GM06990 (cell line): Measurements from ENCODE around the gene KCNS3.

ENCODE experiments used
- DNase-seq: peaks from one replicate; pipeline ENCODE4 v3.0.0-alpha.2; 2011; ENCODE audit not compliant: insufficient read length; ENCODE audit errors: extremely low read depth
- H3K27me3 ChIP-seq: replicated peaks from 2 replicates; pipeline ENCODE4 v1.6.0; 2011; ENCODE audit warnings: low read length; ENCODE audit not compliant: control insufficient read depth, insufficient read depth
- H3K36me3 ChIP-seq: 2 replicates; pipeline ENCODE4 v1.5.1; 2011; ENCODE audit warnings: low read length; ENCODE audit not compliant: control insufficient read depth, insufficient read depth
- H3K4me3 ChIP-seq: replicated peaks from 2 replicates; pipeline ENCODE4 v1.5.1; 2011; ENCODE audit warnings: low read depth, mild to moderate bottlenecking, control low read depth, low read length
- CTCF ChIP-seq: IDR thresholded peaks from 2 replicates; pipeline ENCODE4 v1.5.1; 2011; ENCODE audit warnings: low read length, control low read depth, mild to moderate bottlenecking, inconsistent platforms; ENCODE audit not compliant: insufficient read depth, poor library complexity, severe bottlenecking

KCNS3 gene

DNA sequence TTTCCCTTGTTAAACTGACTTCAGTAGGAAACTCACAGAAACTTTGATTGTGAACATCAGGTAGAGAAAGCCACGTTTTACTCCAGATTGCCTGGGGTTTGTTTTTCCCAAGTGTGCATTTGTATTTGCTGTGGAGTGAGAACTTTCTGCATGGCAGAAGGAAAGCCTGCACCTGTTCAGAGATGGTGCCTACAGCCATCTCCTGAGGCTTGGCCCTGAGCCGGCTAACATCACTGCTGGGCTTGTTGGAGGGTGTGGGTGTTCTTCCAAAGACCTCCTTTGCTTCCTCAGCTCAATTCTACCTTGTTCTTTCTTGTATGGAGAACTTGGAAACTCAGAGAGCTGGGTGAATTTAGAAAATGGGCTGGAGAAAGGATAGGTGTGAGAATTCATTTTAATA is 16.1 kb downstream of the KCNS3 start:
- no peaks in the 10 kb centered on the region for H3K36me3 ChIP-seq
- no peak for DNase-seq
- H3K27me3 ChIP-seq, result no peaks in the 10 kb centered on the region
- TF ChIP-seq CTCF, result no peak
- no peak overlapping the region for H3K4me3 ChIP-seq

DNA sequence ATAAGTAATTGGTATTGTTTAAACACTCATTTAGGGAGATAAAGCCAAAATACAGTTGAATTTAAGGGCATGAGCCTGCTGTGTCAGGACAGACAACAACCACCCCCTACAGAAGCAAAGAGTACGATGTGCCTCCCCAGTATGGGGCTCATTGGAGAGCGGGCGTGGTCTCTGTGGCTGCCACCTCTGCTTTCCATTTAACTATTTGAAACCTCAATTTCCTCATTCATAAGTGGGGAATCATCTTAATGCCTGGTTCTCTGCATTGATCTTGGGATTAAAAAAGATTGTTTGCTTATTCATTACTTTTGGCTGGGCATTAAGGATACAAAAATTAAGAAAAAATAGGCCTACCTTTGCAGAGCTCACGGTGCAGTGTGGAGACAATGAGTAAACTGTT is 21.4 kb downstream of the KCNS3 start:
- DNase-seq, result no peak
- Histone ChIP-seq H3K36me3 (no peaks in the 10 kb centered on the region), H3K27me3 (no peaks in the 10 kb centered on the region), H3K4me3 (no peak overlapping the region)
- no peak for TF ChIP-seq CTCF

DNA sequence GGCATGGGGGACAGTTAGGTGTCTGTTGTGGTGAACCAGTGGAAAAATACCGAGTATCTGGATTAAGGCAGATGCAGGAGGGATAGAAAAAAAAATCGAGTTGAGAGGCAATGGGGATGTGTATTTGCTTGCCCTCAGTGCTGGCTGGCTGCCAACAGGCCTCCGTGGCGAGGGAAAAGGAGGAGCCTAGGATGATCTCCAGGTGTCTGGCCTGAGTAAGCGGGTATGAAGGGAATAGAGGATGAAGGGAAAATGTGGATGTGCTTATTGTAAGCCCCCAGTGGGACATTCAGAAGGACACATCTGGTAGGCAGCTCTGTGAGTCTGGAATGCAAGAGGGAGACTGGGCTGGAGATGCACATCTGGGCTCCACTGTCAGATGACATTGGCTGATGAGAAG is 22.8 kb downstream of the KCNS3 start:
- no peaks in the 10 kb centered on the region for H3K36me3 ChIP-seq
- no peaks in the 10 kb centered on the region for H3K27me3 ChIP-seq
- TF ChIP-seq CTCF, result no peak
- DNase-seq, result no peak
- no peak overlapping the region for H3K4me3 ChIP-seq

DNA sequence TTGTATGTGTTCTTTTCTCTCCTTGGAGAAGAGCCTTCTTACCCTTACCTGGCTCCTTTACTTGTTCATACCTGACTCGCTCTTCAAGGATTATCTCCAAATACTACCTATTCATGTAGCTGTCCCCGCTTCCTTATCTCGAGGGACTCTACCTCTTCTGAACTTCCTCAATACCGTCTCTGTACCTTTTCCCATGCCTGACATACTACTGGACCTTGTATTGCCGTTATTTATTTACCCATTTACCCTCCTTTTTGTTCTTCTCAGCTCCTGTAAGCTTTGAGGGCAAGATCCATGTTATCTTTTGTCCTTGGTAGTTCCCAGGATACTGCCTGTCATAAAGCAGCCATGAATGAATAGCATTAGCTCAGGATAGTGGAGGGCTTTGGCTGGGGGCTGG is 32.5 kb downstream of the KCNS3 start:
- H3K27me3 ChIP-seq, result no peaks in the 10 kb centered on the region
- no peak for DNase-seq
- no peaks in the 10 kb centered on the region for H3K36me3 ChIP-seq
- no peak for TF ChIP-seq CTCF
- H3K4me3 ChIP-seq, result no peak overlapping the region

- no peak for TF ChIP-seq CTCF
- Histone ChIP-seq H3K36me3 (no peaks in the 10 kb centered on the region), H3K27me3 (no peaks in the 10 kb centered on the region), H3K4me3 (no peak overlapping the region)
- DNase-seq, result no peak
Measured at GRCh38 chr2:17911491-17912260, 33.2 kb downstream of the KCNS3 start.

GRCh38 chr2:17912266-17912691 is 33.8 kb downstream of the KCNS3 start:
- H3K27me3 ChIP-seq, result no peaks in the 10 kb centered on the region
- no peak for DNase-seq
- no peak overlapping the region for H3K4me3 ChIP-seq
- H3K36me3 ChIP-seq, result no peaks in the 10 kb centered on the region
- TF ChIP-seq CTCF, result no peak
